NCI-H345 (cell line): ENCODE data around the gene ST7.
"Not testable (repeated sequence)": the region's sequence is repeated elsewhere in the genome, so short reads cannot be mapped to it uniquely, and the experiment has no call there.

ENCODE experiments used
- DNase-seq: peaks from one replicate; lab custom pipeline; 2025; lab: John Stamatoyannopoulos, UW

Gene ST7

DNA sequence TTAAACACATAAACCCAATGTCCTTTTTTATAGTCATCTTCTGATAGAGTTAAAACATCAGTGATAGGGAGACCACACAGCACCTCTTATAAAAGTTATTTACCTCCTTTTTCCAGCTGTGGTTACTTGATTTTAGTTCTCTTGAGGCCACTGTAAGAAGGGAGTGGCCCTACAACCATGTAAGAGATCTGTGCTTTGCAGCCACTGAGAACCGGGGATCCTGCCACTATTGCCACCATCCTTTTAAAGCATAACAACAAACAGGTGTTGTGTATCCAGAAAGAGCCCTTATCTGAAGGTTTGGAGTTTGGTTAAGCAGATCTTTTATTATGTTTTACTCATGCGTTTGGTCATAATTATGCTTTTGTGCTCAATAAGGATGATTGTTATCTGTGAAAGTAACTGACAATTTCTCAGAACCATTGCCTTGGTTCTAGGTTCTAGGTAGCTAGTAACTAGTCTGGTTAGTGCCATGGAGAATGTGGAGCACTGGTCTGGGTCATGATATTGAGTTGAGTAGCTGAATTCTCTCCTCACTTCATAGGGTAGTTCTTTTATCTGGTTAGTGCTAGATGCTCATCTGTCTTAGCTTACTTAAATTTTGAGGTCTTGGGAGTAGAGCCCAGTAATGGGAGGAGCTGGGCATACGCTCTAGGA is 56.5 kb downstream of the ST7 start:
- no peak for DNase-seq

DNA sequence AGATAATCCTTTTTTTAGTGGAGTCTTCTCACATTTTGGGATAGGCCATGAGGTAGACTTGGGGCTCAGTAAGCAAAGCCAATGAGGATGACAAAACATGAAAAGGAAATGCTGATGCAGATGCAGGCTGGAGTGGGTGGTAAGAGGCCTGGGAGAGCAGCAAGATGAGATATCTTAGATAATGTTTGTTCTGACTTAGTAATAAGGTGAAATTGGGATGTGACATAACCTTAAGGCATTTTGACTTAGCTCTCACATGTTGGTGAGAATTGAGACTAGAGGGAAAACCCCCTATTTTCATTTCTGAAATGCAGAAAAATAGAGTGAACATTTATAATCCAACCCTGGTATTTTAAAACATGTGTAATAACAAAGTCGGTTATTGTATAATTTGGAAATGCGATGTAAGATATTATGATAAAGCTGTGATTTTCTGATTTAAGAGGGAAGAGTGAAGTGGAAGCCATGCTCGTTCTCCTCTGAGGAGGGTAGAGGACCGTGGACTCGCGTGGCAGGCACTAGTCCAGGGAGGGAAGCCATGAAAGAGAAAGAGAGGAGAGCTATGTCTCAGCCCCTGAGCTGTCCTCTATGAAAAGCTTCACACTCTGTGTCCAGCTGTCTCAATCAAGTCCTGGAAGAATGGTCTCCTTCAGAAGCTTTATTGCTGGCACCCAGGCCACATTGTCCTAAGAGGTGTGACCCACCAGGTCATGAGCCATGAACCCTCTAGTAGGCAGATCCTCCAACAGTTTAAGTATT is 57.3 kb downstream of the ST7 start:
- DNase-seq = no peak

DNA sequence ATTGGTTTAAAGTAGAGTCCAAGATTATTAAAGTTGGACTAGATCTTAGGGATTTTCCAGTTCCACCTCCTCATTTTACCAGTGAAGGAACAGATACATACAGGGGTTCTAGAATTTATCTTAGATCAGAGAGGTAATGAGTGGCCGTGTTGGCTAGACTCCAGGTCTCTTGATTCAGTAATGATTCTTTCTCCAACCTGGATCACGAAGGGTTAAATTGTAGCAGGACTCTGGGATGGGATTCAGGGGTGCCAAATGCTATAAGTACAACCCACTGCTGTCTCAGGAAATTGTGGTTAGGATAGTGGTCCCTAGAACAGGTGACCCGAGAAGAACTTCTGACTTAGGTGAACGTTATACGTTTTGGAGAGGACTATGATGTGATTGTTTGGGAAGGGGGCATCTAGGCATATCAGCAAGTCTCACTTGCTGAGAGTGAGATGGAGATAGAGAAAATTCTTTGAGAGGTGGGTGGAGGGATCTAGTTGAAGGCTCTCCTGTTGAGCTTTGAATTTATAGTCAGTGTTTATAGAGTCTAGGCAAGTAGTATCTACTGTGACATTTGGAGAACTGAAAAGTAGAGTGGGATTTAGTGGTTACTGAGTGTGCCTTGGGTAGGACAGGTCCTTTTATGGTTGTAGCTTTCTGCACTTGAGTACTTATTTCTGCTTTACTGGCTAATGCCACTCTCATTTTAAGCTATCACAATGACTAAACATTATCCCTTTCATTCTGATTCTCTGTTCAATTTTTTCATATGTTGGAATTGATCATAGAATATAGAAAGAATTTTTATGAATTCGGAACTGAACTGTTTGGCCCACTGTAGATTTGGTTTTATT is 58.3 kb downstream of the ST7 start:
- no peak for DNase-seq

DNA sequence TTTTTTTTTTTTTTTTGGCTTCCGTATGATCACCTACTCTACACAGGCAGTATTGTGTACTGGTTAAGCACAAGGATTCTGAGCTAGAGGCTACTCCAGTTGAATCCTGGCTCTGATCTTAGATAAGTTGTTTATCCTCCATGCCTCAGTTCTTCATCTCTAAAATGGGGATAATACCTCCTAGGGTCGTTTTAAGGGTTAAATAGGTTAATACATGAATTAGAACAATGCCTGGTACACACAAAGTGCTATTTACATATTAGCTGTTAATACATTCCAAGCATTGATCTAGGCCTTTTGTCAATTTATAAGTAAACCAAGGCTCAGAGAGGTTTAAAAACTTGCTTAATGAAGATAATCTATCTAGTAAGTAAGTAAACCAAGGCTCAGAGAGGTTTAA is 59.0 kb downstream of the ST7 start:
- no peak for DNase-seq

DNA sequence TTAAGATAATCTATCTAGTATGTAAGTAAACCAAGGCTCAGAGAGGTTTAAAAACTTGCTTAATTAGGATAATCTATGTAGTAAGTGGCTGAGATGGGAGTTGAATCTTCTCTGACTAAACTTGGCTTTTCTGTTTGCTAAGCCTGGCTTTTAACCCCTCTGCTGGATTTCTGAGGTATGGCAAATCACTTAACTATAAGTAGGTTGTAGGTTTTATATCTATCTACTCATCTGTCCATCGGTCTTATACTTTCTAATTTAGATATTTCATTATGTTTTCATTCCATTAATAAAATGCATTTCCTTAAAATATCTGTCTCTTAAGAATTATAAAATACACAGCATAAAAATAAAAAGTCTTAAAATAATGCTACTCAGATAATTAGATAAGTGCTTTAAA is 59.4 kb downstream of the ST7 start:
- DNase-seq = no peak

DNA sequence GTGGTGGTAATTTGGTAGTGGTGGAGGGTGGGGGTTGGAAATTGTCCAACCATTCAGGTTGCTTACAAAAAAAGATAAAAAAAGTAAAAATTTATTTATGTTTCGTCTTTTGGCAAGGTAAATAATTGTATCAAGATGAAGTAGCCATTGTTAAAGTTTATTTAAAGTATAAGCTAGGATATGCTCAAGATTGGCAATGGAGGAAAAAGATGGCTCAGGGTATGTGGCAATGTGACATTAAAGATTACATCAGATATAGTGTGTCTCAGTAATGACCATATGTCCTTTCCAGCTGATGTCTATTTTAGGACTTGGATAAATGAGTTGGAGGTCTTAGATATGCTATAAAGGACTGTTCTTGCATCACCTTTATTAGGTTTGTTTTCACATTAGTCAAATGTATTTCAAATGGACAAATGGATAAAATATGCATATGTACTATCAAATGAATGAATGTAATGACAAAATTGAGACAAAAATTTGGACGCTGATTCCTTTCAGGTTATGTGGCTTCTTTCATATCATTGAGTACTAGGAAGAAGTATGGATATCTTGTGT is 60.9 kb downstream of the ST7 start:
- DNase-seq = no peak

DNA sequence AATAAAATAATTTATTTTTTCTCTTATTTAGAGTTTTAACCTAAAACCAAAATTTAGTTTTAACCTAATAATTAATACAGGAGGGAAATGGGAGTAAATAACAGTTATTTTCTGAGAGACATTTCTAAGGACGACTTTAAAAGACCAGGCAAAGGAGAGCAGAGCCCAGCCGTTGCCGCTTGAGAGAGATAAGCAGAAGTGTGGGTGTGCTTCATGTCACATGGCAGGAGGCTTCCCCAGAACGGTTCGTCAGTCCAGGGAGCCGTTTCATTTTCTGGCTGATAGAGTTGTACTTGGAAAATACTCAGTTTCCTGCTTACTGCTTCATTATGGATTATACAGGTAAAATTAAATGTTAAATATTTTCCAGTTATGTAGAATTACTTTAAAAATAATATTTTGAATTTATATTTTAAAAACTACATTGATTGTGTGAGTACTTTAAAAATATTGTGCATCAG is 61.4 kb downstream of the ST7 start:
- no peak for DNase-seq

DNA sequence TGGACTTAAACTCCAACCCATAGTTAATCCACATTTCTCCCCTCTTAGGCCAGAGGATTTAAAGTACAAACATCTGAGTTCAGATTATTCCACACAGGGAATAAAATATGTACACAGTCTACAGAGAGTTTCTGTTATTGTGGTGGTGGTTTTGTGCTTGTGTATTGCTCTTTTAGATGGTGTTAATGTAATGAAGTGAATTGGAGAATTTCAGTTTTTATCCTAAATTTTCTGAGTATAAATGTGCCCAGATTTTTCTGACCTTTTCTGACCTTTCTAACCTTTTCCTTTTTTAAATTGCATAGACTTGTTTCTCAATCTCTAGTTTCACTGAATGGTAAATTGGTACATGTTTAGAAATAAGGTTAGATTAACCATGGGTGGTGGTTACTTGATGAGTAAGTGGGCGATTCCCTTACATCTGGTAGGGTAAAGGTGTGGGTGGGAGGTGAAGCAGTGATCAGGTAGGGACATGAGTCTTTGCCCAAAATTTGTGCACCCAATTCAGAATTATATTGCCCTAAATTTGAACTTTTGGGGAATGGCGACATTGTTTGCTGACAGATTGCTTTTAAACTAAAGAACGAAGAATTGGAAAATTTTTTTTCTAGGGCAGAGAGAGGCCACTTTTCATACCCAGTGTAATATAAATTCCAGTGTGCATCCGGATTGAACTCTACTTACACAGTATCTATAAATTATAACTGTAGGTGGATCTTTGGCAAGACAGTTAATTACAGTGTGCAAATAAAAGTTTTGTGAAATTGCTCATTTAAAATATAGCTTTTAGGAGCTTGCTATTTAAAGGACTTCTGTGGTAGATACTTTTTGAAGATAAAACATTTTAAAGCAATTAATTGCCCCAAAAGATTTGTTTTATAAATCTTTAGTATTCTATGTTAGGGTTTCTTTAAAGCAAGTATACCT is 62.2 kb downstream of the ST7 start:
- DNase-seq = no peak

DNA sequence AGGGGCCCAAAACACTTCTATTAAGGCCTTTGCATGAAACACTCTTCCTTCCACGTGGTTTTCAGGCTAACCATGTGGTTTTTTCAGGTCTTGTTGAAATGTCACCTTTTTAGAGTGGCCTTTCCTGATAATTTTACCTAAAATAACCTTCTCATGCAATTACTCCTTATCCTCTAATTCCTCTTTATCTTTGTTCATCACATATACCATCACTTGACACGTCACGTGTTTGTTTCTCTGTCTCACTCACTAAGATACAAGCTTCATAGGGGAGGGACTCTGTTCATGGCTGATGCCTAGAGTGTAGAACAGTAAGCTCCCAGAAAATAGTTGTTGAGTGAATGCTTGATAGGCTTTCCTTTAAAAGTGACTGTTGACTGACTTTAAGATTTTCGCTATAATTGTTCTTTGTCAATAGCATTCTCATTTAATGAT is 63.7 kb downstream of the ST7 start:
- DNase-seq = no peak

DNA sequence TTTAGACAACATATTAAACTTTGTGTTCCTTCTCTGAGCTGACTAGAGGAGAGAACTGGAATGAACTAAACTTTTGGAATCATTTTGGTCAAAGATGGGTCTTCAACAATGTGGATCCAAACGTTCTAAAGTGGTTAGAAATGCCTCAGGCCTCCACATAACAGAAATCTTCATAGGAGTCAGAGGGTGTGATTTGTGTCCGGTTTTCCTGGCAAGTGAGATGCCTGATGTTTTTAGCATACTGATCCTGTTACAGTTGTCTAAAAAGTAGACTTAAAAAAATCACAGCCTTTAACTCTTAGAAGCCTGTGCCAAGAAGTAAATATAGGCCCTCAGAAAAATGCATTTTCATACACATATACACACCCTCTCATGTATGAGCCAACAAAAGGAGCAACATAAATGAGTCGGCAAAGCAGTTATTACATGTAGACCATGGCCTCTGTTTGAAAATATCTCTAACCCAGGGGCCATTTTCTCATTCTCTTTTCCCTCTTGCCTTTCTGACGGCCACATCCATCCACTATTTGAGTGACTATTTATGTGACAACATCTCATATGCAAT is 64.5 kb downstream of the ST7 start:
- no peak for DNase-seq

DNA sequence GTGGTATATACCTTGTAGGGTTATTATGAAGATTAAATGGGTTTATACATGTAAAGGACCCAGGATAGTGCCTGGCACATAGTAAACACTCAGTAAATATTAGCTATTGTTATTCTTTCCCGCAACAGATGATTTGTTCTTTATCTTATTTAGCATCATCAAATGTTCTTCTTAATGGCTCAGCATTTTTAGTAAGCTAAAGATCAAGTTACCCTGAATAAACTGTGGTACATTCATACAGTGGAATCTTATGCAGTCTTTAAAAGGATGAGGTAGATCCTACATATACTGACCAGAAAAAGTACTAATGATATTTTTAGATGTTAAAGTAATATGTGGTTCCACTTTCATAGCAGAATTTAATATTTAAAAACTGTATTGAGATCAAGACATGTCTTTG is 65.4 kb downstream of the ST7 start:
- DNase-seq = no peak

DNA sequence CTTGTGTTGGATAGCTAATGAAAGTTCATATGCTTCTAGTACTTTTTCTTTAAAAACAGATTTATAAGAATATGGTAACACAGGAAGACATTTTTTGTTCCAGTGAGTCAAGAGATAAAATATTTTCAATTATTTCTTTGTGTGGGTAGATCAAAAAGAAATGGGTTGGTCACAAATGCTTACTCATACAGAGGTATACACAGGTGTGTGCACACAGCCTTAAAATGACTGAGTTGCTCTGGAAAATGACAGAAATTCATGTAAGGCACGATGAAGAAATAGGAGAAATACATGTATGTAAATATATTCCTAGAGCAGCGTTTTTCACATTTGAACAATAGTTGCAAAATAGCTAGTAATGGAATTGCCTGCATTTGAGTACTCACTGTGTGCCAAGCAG is 66.0 kb downstream of the ST7 start:
- DNase-seq = no peak

DNA sequence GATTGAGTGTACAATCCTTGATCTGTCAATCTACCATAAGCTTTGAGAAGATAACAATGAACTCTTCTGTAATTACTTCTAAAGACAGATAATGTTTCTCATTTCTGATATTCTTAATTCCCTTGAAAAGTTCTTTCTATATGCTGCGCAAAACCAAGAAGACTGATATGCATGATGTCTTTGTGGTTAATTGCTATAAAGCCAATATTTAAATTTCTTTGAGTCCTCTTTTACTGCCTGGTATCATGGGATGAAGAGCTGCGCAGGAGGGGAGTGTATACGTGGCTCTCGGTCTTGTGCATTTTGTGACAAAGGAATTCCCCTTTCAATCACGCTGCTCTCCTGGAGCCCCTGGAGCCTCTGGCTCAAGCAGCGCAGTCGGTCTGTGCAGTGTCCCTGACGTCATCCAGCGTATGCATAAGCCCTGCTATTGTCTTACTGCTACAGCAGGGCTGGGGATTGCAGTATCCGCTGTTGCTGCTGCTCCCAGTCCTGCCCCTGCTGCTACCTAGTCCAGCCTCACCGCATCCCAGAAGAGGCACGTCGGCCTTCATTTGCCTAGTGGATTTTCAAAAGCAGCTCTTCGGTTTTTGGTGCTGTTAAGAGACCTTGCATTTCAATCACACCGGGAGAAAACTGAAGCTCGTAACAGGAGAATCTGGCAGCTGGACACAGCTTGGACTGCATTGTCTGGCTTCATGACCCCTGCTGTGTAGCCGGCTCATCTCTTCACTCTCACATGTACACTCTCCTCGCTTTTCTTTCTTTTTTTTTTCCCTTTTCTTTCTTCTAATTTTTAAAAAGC is 66.7 kb downstream of the ST7 start:
- peak; percentile 93 for DNase-seq

DNA sequence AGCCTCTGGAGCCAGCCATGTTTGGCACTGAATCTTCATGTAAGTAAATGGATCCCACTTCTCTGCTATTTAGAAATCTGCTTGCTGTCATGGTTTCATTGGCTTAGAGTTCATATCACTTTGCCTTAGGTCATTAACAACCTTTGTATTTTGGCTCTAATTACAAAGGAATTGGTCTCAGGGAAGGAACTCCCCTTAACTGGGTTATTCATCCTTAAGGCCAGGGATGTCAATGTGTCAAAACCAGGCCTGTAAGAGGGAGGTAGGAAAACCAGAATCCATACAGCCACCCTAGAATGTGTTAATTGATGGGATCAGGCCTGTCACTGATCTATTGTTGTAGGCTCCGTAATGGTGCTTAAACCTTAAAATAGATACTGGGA is 67.3 kb downstream of the ST7 start:
- peak; percentile 41 for DNase-seq

DNA sequence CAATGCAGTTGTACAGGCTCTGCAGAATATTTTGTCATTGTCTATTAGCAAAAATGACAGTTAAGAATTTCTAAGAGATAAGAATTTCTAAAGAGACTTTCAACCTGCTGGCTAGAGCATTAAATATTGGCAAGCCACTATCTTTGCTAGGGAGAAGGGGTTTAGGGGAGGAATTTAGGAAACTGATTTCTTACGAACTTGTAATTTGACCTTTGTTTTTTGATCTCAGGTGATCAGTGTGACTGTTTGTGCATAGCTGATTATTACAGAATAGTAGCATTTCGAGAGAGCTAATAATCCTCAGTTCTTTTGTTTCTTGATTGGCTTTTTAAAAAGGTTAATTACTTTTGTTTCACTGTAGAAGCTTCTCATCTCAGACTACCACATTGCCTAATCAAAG is 68.1 kb downstream of the ST7 start:
- no peak for DNase-seq

DNA sequence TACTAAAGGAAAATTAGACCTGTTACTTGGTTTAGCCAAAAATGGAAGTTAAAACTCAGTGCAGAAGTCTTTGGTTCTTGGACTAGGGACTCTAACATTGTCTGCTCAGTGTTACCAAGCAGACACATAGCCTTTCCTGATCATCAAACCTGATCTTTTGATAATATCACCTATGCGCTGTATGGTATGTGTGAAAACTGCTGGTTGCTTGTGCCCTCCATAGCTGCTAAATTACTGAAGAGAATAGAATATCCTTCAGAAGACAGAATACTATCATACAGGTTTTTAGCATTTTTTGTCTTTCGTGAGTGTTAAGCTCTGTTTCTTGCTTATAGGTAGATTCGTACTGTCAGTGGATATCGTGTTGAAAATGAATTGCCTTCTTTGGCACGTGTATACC is 68.7 kb downstream of the ST7 start:
- DNase-seq = no peak

DNA sequence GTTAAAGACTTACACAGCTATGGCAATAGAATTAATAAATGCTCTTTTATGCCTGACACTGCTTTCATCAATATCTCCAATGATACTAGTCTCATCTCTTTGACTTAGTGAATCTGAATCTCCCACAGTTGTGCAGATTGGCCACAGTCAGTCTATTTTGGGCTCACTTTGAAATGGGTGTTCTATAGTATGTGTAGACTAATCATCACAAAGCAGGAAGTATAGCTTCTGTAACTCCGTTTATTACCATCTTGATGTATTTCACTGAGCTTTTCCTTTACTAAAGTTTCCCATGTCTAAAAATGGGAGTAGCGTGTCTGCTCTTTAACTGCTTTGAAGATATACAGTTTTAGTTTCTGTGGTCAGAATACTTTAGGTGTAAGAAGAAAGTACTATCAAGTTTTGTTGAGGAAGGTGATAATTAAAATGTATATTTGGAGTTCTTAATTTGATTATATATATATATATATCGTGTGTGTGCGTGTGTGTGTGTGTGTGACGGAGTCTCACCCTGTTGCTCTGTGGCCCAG is 70.1 kb downstream of the ST7 start:
- no peak for DNase-seq

DNA sequence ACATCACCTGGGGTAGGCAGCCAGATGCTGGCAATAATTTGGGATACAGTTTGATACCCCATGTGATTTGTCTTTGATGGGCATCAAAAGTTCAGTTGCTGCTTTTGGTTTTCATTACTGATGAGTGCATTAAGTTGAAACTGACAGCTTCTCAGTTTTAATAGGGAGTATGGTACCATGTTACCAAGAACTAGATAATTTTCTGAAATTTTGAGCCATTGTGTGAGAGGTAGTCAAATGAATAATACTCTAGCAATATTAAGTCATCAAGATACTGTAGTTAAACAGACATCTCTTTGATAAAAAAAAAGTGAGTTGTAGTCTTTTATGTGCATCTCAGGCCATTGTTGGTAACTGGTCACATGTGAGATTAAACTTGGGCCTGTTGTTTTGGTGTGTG is 71.5 kb downstream of the ST7 start:
- no peak for DNase-seq

DNA sequence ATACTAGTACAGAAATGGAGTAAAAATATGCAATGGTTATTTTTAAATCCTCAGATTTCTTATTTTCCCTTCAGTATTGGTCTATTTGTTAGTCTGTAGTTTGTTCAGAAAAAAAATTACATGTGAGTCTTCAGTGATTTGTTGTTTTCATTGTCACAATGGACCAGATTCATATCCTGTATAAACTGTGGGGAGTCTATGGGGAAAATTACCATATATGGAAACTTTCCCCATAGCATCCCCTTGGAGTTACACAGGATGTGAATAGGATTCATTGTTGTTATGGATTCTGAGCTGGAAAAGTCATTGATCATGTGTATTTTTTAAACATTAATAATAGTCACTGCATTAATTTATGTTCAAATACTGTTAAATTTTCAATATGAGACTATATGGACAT is 72.6 kb downstream of the ST7 start:
- DNase-seq = no peak

DNA sequence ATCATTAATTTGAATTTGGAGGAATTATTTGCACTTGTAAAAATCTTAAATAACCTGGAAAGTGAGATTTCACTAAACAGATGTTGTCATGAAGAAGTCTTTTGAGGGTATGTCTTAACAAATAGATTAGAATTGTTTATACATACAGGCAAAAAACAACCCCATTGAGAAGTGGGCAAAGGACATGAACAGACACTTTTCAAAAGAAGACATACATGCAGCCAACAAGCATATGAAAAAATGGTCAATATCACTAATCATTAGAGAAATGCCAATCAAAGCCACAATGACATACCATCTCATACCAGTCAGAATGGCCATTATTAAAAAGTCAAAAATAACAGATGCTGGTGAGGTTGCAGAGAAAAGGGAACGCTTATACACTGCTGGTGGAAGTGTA is 77.0 kb downstream of the ST7 start:
- not testable (repeated sequence) for DNase-seq
